H9 (cell line): ENCODE results near the gene DCC. TPM values are rescaled to one million over a fixed set of nuclear protein-coding genes. Genes with fewer than 3 reads are reported as not detected.

Source experiments
- DNase-seq: peaks from one replicate; pipeline ENCODE4 v3.0.0-alpha.2; 2017
- H2AFZ ChIP-seq: one replicate; pipeline ENCODE4 v1.6.1; 2013; ENCODE audit warnings: mild to moderate bottlenecking, low read length, control low read depth, moderate library complexity
- H2AK5ac ChIP-seq: 2 replicates; pipeline ENCODE4 v1.6.1; 2013; ENCODE audit warnings: low read length, control low read depth, mixed read lengths; ENCODE audit not compliant: insufficient read length
- H2BK120ac ChIP-seq: one replicate; pipeline ENCODE4 v1.6.1; 2013; ENCODE audit warnings: low read depth, mild to moderate bottlenecking, low read length, control low read depth, inconsistent platforms; ENCODE audit not compliant: poor library complexity, severe bottlenecking
- H2BK12ac ChIP-seq: 2 replicates; pipeline ENCODE4 v1.6.1; 2013; ENCODE audit warnings: low read length, control low read depth, mixed read lengths, low read depth; ENCODE audit not compliant: insufficient read length
- H2BK15ac ChIP-seq: 2 replicates; pipeline ENCODE4 v1.6.1; 2013; ENCODE audit warnings: low read depth, low read length, control low read depth
- H2BK20ac ChIP-seq: one replicate; pipeline ENCODE4 v1.6.1; 2013; ENCODE audit warnings: low read depth, mild to moderate bottlenecking, low read length, control low read depth, inconsistent platforms; ENCODE audit not compliant: poor library complexity, severe bottlenecking
- H2BK5ac ChIP-seq: 2 replicates; pipeline ENCODE4 v1.6.1; 2013; ENCODE audit warnings: low read length, control low read depth, mixed read lengths; ENCODE audit not compliant: insufficient read length
- H3K14ac ChIP-seq: 2 replicates; pipeline ENCODE4 v1.6.1; 2013; ENCODE audit warnings: low read length, control low read depth; ENCODE audit not compliant: insufficient read depth
- H3K18ac ChIP-seq: 2 replicates; pipeline ENCODE4 v1.6.1; 2013; ENCODE audit warnings: low read depth, mild to moderate bottlenecking, mixed read lengths, low read length, control low read depth; ENCODE audit not compliant: insufficient read length
- H3K23ac ChIP-seq: 2 replicates; pipeline ENCODE4 v1.6.1; 2013; ENCODE audit warnings: low read length, control low read depth, mixed read lengths, low read depth; ENCODE audit not compliant: insufficient read length
- H3K23me2 ChIP-seq: 2 replicates; pipeline ENCODE4 v1.6.1; 2013; ENCODE audit warnings: low read depth, mild to moderate bottlenecking, mixed read lengths, low read length, control low read depth; ENCODE audit not compliant: insufficient read length, poor library complexity, severe bottlenecking
- H3K27ac ChIP-seq: 2 replicates; pipeline ENCODE4 v1.5.1; 2013; ENCODE audit warnings: low read length, control low read depth, mixed read lengths, low read depth; ENCODE audit not compliant: insufficient read length
- H3K27me3 ChIP-seq: 2 replicates; pipeline ENCODE4 v1.6.1; 2013; ENCODE audit warnings: low read length, control low read depth, inconsistent platforms; ENCODE audit not compliant: insufficient read depth
- H3K4ac ChIP-seq: 2 replicates; pipeline ENCODE4 v1.6.1; 2013; ENCODE audit warnings: low read depth, mild to moderate bottlenecking, control low read depth, inconsistent platforms, low read length, moderate library complexity
- H3K4me1 ChIP-seq: 2 replicates; pipeline ENCODE4 v1.6.1; 2013; ENCODE audit warnings: low read length, control low read depth, inconsistent platforms; ENCODE audit not compliant: insufficient read depth
- H3K4me2 ChIP-seq: 2 replicates; pipeline ENCODE4 v1.6.1; 2013; ENCODE audit warnings: low read length, control low read depth, mixed read lengths; ENCODE audit not compliant: insufficient read length, insufficient read depth
- H3K56ac ChIP-seq: 2 replicates; pipeline ENCODE4 v1.6.1; 2013; ENCODE audit warnings: low read depth, mild to moderate bottlenecking, mixed read lengths, low read length, control low read depth; ENCODE audit not compliant: insufficient read length
- H3K79me1 ChIP-seq: 2 replicates; pipeline ENCODE4 v1.6.1; 2013; ENCODE audit warnings: low read depth, mild to moderate bottlenecking, moderate library complexity, low read length, control low read depth, inconsistent platforms; ENCODE audit not compliant: insufficient read depth, poor library complexity, severe bottlenecking
- H3K79me2 ChIP-seq: 2 replicates; pipeline ENCODE4 v1.6.1; 2013; ENCODE audit warnings: low read length, control low read depth, inconsistent platforms; ENCODE audit not compliant: insufficient read depth
- H3K9ac ChIP-seq: 2 replicates; pipeline ENCODE4 v1.6.1; 2013; ENCODE audit warnings: low read length, control low read depth, mixed read lengths; ENCODE audit not compliant: insufficient read length; ENCODE audit errors: extremely low read depth
- H3K9me3 ChIP-seq: one replicate; pipeline ENCODE4 v1.6.1; 2013; ENCODE audit warnings: low read depth, low read length, inconsistent platforms; ENCODE audit not compliant: control insufficient read depth
- H3T11ph ChIP-seq: one replicate; pipeline ENCODE4 v1.6.1; 2013; ENCODE audit warnings: mild to moderate bottlenecking, low read length, control low read depth, inconsistent platforms
- H4K20me1 ChIP-seq: one replicate; pipeline ENCODE4 v1.6.1; 2013; ENCODE audit not compliant: control insufficient read depth, insufficient read length, insufficient read depth
- H4K5ac ChIP-seq: 2 replicates; pipeline ENCODE4 v1.6.1; 2013; ENCODE audit warnings: low read depth, mild to moderate bottlenecking, mixed read lengths, low read length, control low read depth; ENCODE audit not compliant: insufficient read length
- H4K8ac ChIP-seq: replicated peaks from 2 replicates; pipeline ENCODE4 v1.6.1; 2013; ENCODE audit warnings: low read length, control low read depth, mixed read lengths, low read depth; ENCODE audit not compliant: insufficient read length
- H4K91ac ChIP-seq: 2 replicates; pipeline ENCODE4 v1.6.1; 2013; ENCODE audit warnings: low read depth, mild to moderate bottlenecking, moderate library complexity, mixed read lengths, low read length, control low read depth; ENCODE audit not compliant: insufficient read length
- H3K27ac Mint-ChIP-seq, 3 experiments: 2 replicates in 2 of 3; 3 replicates in 1 of 3; pipeline ENCODE4 v1.8.0; 2020 to 2021; ENCODE audit warnings: mixed read lengths in 3 of 3, mild to moderate bottlenecking in 1 of 3, moderate library complexity in 1 of 3
- H3K27me3 Mint-ChIP-seq: 2 replicates; pipeline ENCODE4 v1.8.0; 2021; ENCODE audit warnings: low read depth, mild to moderate bottlenecking, moderate library complexity, mixed read lengths
- H3K36me3 Mint-ChIP-seq, 3 experiments: 2 replicates in 2 of 3; 3 replicates in 1 of 3; pipeline ENCODE4 v1.8.0; 2020 to 2021; ENCODE audit warnings: low read depth in 3 of 3, mixed read lengths in 3 of 3; ENCODE audit not compliant: insufficient read depth in 1 of 3
- H3K4me1 Mint-ChIP-seq, 2 experiments: 2 replicates each; pipeline ENCODE4 v1.8.0; 2020; ENCODE audit warnings: mixed read lengths in 2 of 2
- H3K4me3 Mint-ChIP-seq, 2 experiments: 2 replicates in 1 of 2; 3 replicates in 1 of 2; pipeline ENCODE4 v1.8.0; 2020 to 2021; ENCODE audit warnings: mild to moderate bottlenecking in 2 of 2, mixed read lengths in 2 of 2, moderate library complexity in 1 of 2
- H3K9me3 Mint-ChIP-seq, 2 experiments: 2 replicates in 1 of 2; 3 replicates in 1 of 2; pipeline ENCODE4 v1.8.0; 2020; ENCODE audit warnings: mild to moderate bottlenecking in 2 of 2, mixed read lengths in 2 of 2, moderate library complexity in 1 of 2
- CTCF ChIP-seq: fragments of 200-600 bp; sonication (generic); conservative IDR thresholded peaks from 3 replicates; pipeline ENCODE4 v1.8.0; 2021; ENCODE audit warnings: antibody characterized with exemption, mild to moderate bottlenecking
- WGBS: extraction: QIAGEN DNeasy Blood & Tissue Kit; methylation state at CpG from one replicate; pipeline ENCODE4 v1.1.7; 2013; ENCODE audit warnings: missing lambda C conversion rate, low lambda C conversion rate, mixed read lengths; ENCODE audit not compliant: insufficient read length; ENCODE audit errors: extremely low coverage; 5-methylcytosine and 5-hydroxymethylcytosine counted together
- total RNA-seq: library from RNA; stranded (reverse); gene quantifications from 2 replicates; pipeline ENCODE4 v1.2.1, GENCODE V29; 2021

The DCC gene
- total RNA-seq, 1 experiment from 2014 or later = 0.35 TPM

DNA sequence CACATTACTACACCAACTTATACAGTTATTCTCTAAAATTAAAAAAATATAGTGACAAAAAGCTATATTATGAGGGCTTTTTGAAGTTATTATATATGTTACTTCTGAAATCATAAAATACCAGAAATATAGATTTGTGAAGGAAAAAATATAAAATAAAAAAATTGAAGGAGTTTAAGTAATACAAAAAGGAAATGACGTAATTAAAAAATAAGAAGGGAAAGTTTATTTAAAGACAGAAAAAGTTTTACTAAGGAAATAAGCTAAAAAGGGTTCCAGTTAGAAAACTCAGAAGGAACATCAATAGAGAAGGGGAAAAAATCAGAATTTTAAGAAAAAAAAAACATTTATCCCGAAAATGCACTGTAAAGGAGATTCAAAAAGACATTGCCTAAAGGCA, 1187.4 kb downstream of the DCC start:
- Histone ChIP-seq H3K56ac (no peak overlapping the region), H3K14ac (no peak overlapping the region), H2AK5ac (no peak overlapping the region), H2AFZ (no peak overlapping the region), H2BK20ac (no peak overlapping the region), H2BK120ac (no peak overlapping the region), H4K5ac (no peak overlapping the region), H3K23ac (no peak overlapping the region), H3K27me3 (no peaks in the 10 kb centered on the region), H2BK15ac (no peak overlapping the region), H3K4me2 (no peak overlapping the region), H3K79me2 (no peaks in the 10 kb centered on the region), H3K9ac (no peak overlapping the region), H3K23me2 (no peaks in the 10 kb centered on the region), H4K20me1 (no peaks in the 10 kb centered on the region), H3K79me1 (no peaks in the 10 kb centered on the region), H3K4ac (no peak overlapping the region), H4K91ac (no peak overlapping the region), H2BK5ac (no peak overlapping the region), H3T11ph (no peak overlapping the region), H4K8ac (no peak overlapping the region), H3K18ac (no peak overlapping the region), H3K4me1 (no peaks in the 10 kb centered on the region), H3K27ac (no peak overlapping the region), H2BK12ac (no peak overlapping the region), H3K9me3 (no peaks in the 10 kb centered on the region)
- Mint-ChIP-seq H3K27ac (no peak overlapping the region), H3K4me1 (peaks cover 6 to 10% of the 10 kb centered on the region in 2 experiments; a peak in 3 of 4 replicates), H3K27me3 (no peaks in the 10 kb centered on the region), H3K36me3 (no peaks in the 10 kb centered on the region), H3K4me3 (no peak overlapping the region), H3K9me3 (no peaks in the 10 kb centered on the region)
- no peak for DNase-seq
- 100% methylated on average over 1 of the region's 2 CpGs for WGBS
- TF ChIP-seq CTCF = no peak
